Measurements from ENCODE around the gene PCDHGB6. TPM values are rescaled to one million over a fixed set of nuclear protein-coding genes. Genes with fewer than 3 reads are reported as not detected.
A peak's percentile ranks its signal among the peaks of the same experiment; 100 is the strongest.
"Not testable (repeated sequence)": the region's sequence is repeated elsewhere in the genome, so short reads cannot be mapped to it uniquely, and the experiment has no call there.

PCDHGB6 gene
- total RNA-seq, 1 donor from 2014 or later = 70.2 TPM

DNA sequence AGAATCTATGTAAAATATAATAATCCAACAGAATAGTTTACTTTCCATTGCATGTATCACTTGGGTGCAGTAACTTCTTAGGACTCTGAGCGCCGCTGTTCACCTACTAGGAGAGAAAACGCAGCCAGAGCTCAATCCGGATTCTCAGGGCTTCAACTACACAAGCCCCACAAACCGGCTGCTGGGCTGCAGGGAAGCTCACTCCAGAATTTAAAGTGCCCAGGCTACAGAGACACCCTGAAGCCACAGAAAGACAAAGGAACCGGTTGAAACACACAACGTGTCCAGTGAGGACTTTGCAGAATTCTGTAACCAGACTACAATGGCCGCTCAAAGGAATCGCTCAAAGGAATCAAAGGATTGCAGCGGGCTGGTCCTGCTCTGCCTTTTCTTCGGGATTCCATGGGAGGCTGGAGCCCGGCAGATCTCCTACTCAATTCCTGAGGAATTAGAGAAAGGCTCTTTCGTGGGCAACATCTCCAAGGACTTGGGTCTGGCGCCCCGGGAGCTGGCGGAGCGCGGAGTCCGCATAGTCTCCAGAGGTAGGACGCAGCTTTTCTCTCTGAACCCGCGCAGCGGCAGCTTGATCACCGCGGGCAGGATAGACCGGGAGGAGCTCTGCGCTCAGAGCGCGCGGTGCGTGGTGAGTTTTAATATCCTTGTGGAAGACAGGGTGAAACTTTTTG is 5.2 kb downstream of the PCDHGB6 start, which contains the start of gene PCDHGA10:
PCDHGA10 (plus strand) TSS at position 134 of the 686 bp plus-strand sequence; CDS start at position 323, 189 bp downstream.
- peaks cover 68% of the 10 kb centered on the region for H3K36me3 Mint-ChIP-seq (ENCODE audit: unreplicated experiment)
- no peak for DNase-seq (ENCODE audit: extremely low spot score, unreplicated experiment)

DNA sequence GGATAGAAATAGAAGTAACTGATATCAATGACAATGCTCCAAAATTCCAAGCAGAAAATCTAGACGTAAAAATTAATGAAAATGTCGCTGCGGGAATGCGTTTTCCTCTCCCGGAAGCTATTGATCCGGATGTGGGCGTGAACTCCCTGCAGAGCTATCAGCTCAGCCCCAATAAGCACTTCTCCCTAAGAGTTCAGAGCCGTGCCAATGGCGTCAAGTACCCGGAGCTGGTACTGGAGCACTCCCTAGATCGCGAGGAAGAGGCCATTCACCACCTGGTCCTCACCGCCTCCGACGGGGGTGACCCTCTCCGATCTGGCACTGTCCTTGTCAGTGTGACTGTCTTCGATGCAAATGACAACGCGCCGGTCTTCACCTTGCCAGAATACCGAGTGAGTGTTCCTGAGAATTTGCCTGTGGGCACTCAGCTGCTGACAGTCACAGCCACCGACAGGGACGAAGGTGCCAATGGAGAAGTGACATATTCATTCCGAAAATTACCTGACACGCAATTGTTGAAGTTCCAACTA is 5.8 kb downstream of the PCDHGB6 start:
- peaks cover 69% of the 10 kb centered on the region for H3K36me3 Mint-ChIP-seq (ENCODE audit: unreplicated experiment)
- peaks cover 31% of the 10 kb centered on the region for H3K9me3 Mint-ChIP-seq (ENCODE audit: unreplicated experiment)
- TF ChIP-seq, protein P1, sequence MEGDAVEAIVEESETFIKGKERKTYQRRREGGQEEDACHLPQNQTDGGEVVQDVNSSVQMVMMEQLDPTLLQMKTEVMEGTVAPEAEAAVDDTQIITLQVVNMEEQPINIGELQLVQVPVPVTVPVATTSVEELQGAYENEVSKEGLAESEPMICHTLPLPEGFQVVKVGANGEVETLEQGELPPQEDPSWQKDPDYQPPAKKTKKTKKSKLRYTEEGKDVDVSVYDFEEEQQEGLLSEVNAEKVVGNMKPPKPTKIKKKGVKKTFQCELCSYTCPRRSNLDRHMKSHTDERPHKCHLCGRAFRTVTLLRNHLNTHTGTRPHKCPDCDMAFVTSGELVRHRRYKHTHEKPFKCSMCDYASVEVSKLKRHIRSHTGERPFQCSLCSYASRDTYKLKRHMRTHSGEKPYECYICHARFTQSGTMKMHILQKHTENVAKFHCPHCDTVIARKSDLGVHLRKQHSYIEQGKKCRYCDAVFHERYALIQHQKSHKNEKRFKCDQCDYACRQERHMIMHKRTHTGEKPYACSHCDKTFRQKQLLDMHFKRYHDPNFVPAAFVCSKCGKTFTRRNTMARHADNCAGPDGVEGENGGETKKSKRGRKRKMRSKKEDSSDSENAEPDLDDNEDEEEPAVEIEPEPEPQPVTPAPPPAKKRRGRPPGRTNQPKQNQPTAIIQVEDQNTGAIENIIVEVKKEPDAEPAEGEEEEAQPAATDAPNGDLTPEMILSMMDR (IDR thresholded peaks at IDR 0.05) = no peak
- peaks cover 22% of the 10 kb centered on the region for H3K4me1 Mint-ChIP-seq (ENCODE audit: unreplicated experiment)
- H3K27ac Mint-ChIP-seq (ENCODE audit: unreplicated experiment) = peak overlapping the region; percentile 84
- DNase-seq (ENCODE audit: extremely low spot score, unreplicated experiment) = no peak
- peak overlapping the region; percentile 76 for H3K4me3 Mint-ChIP-seq (ENCODE audit: unreplicated experiment)
- H3K27me3 Mint-ChIP-seq (ENCODE audit: unreplicated experiment) = no peaks in the 10 kb centered on the region

More for the DNA sequence above, 5.2 kb downstream of the PCDHGB6 start, which contains the start of gene PCDHGA10:
- H3K4me3 Mint-ChIP-seq (ENCODE audit: unreplicated experiment) = peak within 1 kb of the TSS; percentile 76
- peaks cover 24% of the 10 kb centered on the region for H3K4me1 Mint-ChIP-seq (ENCODE audit: unreplicated experiment)
- H3K9me3 Mint-ChIP-seq (ENCODE audit: unreplicated experiment) = peaks cover 31% of the 10 kb centered on the region
- H3K27ac Mint-ChIP-seq (ENCODE audit: unreplicated experiment) = peak within 1 kb of the TSS; percentile 84
- H3K27me3 Mint-ChIP-seq (ENCODE audit: unreplicated experiment) = no peaks in the 10 kb centered on the region
- TF ChIP-seq, protein P1 (IDR thresholded peaks at IDR 0.05) = peak; percentile 62

DNA sequence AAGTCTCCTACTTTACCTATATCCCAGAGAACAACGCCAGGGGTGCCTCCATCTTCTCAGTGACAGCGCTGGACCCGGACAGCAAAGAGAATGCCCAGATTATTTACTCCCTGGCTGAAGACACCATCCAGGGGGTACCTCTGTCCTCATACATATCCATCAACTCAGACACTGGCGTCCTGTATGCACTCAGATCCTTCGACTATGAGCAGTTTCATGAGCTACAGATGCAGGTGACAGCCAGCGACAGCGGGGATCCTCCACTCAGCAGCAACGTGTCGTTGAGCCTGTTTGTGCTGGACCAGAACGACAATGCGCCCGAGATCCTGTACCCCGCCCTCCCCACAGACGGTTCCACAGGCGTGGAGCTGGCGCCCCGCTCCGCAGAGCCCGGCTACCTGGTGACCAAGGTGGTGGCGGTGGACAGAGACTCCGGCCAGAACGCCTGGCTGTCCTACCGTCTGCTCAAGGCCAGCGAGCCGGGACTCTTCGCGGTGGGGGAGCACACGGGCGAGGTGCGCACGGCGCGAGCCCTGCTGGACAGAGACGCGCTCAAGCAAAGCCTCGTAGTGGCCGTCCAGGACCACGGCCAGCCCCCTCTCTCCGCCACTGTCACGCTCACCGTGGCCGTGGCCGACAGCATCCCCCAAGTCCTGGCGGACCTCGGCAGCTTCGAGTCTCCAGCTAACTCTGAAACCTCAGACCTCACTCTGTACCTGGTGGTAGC is 6.9 kb downstream of the PCDHGB6 start:
- Mint-ChIP-seq H3K4me1 (ENCODE audit: unreplicated experiment) (peaks cover 22% of the 10 kb centered on the region), H3K36me3 (ENCODE audit: unreplicated experiment) (peaks cover 65% of the 10 kb centered on the region), H3K9me3 (ENCODE audit: unreplicated experiment) (peaks cover 34% of the 10 kb centered on the region)
- not testable (repeated sequence) for H3K27ac Mint-ChIP-seq (ENCODE audit: unreplicated experiment); H3K4me3 Mint-ChIP-seq (ENCODE audit: unreplicated experiment); H3K27me3 Mint-ChIP-seq (ENCODE audit: unreplicated experiment); DNase-seq (ENCODE audit: extremely low spot score, unreplicated experiment)

DNA sequence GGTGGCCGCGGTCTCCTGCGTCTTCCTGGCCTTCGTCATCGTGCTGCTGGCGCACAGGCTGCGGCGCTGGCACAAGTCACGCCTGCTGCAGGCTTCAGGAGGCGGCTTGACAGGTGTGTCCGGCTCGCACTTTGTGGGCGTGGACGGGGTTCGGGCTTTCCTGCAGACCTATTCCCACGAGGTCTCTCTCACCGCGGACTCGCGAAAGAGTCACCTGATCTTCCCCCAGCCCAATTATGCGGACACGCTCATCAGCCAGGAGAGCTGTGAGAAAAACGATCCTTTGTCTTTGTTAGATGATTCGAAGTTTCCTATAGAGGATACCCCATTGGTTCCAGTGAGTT is 7.4 kb downstream of the PCDHGB6 start:
- not testable (repeated sequence) for H3K27me3 Mint-ChIP-seq (ENCODE audit: unreplicated experiment); H3K27ac Mint-ChIP-seq (ENCODE audit: unreplicated experiment); H3K4me3 Mint-ChIP-seq (ENCODE audit: unreplicated experiment); DNase-seq (ENCODE audit: extremely low spot score, unreplicated experiment)
- Mint-ChIP-seq H3K9me3 (ENCODE audit: unreplicated experiment) (peaks cover 32% of the 10 kb centered on the region), H3K36me3 (ENCODE audit: unreplicated experiment) (peaks cover 67% of the 10 kb centered on the region), H3K4me1 (ENCODE audit: unreplicated experiment) (peaks cover 20% of the 10 kb centered on the region)

DNA sequence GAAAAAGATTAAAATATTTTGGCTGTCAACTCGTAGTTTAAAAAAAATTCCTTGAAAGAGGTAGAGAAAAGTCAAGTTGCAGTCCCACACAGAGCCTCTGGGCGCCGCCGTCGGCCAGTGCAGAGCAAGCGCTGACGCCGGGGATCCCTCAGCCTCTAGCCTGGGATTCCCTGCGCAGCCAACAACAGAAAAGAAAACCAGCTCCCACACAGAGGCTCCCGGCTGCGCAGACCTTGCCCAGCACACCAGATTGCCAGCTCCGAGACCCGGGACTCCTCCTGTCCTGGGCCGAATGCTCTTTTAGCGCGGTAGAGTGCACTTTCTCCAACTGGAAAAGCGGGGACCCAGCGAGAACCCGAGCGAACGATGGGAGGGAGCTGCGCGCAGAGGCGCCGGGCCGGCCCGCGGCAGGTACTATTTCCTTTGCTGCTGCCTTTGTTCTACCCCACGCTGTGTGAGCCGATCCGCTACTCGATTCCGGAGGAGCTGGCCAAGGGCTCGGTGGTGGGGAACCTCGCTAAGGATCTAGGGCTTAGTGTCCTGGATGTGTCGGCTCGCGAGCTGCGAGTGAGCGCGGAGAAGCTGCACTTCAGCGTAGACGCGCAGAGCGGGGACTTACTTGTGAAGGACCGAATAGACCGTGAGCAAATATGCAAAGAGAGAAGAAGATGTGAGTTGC is 9.8 kb downstream of the PCDHGB6 start, which contains the start of gene PCDHGB7:
PCDHGB7 (plus strand) TSS at position 184 of the 679 bp plus-strand sequence; CDS start at position 367, 183 bp downstream.
- Mint-ChIP-seq H3K4me3 (ENCODE audit: unreplicated experiment) (peak within 1 kb of the TSS; percentile 38), H3K27ac (ENCODE audit: unreplicated experiment) (peak within 1 kb of the TSS; percentile 71), H3K9me3 (ENCODE audit: unreplicated experiment) (peaks cover 37% of the 10 kb centered on the region), H3K36me3 (ENCODE audit: unreplicated experiment) (peaks cover 71% of the 10 kb centered on the region)
- H3K27me3 Mint-ChIP-seq (ENCODE audit: unreplicated experiment); H3K4me1 Mint-ChIP-seq (ENCODE audit: unreplicated experiment); DNase-seq (ENCODE audit: extremely low spot score, unreplicated experiment): not testable (repeated sequence)
- TF ChIP-seq, protein P1 (IDR thresholded peaks at IDR 0.05) = peak; percentile 32

All from osteocyte (in vitro differentiated cells).